GM12892 (cell line): ENCODE results near the gene SLC6A17.

ENCODE experiments used
- DNase-seq: peaks from one replicate; pipeline ENCODE4 v3.0.0; 2011; ENCODE audit not compliant: insufficient read length
- FAIRE-seq: peaks from 2 replicates; lab custom pipeline; 2011; peaks lifted over from hg19 to GRCh38; lab: Jason Lieb, UNC
- POLR2A ChIP-seq: IDR thresholded peaks from 2 replicates; pipeline ENCODE4 v1.6.1; 2011; ENCODE audit warnings: low read depth, low read length, control low read depth
- POLR2AphosphoS5 ChIP-seq: IDR thresholded peaks from 2 replicates; pipeline ENCODE4 v1.6.1; 2011; ENCODE audit warnings: low read depth, low read length, control low read depth
- TAF1 ChIP-seq: IDR thresholded peaks from 2 replicates; pipeline ENCODE4 v1.6.1; 2011; ENCODE audit warnings: low read depth, mild to moderate bottlenecking, control low read depth, low read length, borderline replicate concordance

The SLC6A17 gene

DNA sequence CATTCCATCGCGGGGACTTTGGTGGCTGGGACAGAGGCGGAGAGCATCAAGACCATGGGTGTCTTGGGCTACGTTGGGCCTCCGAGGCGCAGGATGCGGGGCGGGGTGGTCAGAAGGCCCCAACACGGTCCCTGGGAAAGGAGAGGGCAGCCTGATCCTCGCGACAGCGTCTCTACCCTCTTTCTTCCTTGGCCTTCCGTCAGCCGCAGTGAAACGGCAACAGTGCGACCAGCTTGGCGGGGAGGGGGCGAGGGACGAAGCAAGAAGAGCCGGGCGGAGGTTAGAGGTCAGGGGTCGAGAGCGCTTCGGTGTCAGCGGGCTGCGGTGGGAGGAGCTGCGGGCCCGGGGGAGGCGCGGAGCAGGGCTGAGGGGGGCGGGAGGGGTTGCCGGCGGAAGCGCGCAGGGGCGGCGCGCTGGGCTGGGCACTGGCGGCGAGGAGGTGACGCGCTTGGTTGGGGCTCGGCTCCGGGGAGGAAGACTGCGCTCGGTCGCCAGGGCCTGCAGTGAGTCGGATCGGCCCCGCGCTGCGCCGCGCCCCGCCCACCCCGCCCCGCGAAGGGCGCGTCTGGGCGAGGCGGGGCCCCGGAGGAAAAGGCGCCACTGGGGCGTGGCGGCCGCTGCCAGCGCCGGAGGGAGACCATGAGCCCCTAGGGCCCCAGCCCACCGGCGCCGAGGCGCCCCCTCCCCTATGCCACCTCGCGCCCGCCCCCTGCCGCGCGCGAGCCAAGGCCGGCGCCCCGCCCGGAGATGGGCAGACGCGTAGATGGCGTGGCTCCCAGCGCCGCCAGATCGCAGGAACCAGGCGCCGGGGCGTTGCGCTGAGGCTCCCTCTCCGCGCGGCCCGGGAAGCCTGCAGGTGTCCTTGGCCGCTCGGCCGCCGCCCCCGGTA is 59.7 kb downstream of the SLC6A17 start, which contains the start of gene KCNC4:
KCNC4 (plus strand) TSS at position 600 of the 889 bp plus-strand sequence. CDS start 1,186 bp downstream, outside the sequence.
- peak; percentile 93 for FAIRE-seq
- TF ChIP-seq POLR2A (no peak), TAF1 (no peak), POLR2AphosphoS5 (no peak)
- peak; percentile 88 for DNase-seq

- FAIRE-seq = peak; percentile 62
- no peak for TF ChIP-seq POLR2A
- no peak for TF ChIP-seq TAF1
- TF ChIP-seq POLR2AphosphoS5 = no peak
- peak; percentile 37 for DNase-seq
Observed at GRCh38 chr1:110210604-110211495, 60.6 kb downstream of the SLC6A17 start.

DNA sequence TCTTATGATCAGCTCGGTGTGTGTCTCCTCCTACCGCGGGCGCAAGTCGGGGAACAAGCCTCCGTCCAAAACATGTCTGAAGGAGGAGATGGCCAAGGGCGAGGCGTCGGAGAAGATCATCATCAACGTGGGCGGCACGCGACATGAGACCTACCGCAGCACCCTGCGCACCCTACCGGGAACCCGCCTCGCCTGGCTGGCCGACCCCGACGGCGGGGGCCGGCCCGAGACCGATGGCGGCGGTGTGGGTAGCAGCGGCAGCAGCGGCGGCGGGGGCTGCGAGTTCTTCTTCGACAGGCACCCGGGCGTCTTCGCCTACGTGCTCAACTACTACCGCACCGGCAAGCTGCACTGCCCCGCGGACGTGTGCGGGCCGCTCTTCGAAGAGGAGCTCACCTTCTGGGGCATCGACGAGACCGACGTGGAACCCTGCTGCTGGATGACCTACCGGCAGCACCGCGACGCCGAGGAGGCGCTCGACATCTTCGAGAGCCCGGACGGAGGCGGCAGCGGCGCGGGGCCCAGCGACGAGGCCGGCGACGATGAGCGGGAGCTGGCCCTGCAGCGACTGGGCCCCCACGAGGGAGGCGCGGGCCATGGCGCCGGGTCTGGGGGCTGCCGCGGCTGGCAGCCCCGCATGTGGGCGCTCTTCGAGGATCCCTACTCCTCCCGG is 61.3 kb downstream of the SLC6A17 start:
- DNase-seq (no peak), FAIRE-seq (no peak)
- TF ChIP-seq TAF1 = no peak
- no peak for TF ChIP-seq POLR2AphosphoS5
- no peak for TF ChIP-seq POLR2A

GRCh38 chr1:110212169-110213142 is 62.2 kb downstream of the SLC6A17 start:
- FAIRE-seq (no peak), DNase-seq (no peak)

DNA sequence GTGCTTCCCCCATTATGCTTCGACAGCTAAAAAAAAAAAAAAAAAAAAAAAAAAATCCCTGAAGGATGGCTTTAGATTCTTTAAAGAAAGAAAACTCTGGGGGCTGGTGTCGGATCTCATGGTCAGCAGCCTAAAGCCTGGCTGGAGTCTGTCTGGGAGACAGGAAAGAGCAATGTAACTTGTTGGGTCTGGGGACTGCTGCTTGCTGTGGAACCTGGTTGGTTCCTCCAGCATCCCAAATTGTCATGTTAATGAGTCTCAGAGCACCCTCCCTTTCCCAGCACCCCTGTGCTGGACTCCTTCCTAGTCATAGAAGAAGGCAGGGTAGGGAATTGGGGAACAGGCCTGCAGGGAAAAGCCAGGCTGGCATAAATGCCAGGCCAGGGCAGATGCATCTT is 62.8 kb downstream of the SLC6A17 start:
- TF ChIP-seq POLR2A (no peak), POLR2AphosphoS5 (no peak), TAF1 (no peak)
- DNase-seq = no peak
- FAIRE-seq = no peak

More at GRCh38 chr1:110212169-110213142, 62.2 kb downstream of the SLC6A17 start:
- no peak for TF ChIP-seq TAF1
- no peak for TF ChIP-seq POLR2AphosphoS5
- no peak for TF ChIP-seq POLR2A

GRCh38 chr1:110214454-110215404 is 64.4 kb downstream of the SLC6A17 start:
- DNase-seq = no peak
- FAIRE-seq = no peak
- TF ChIP-seq TAF1 (no peak), POLR2AphosphoS5 (no peak), POLR2A (no peak)

- no peak for FAIRE-seq
- no peak for DNase-seq
- no peak for TF ChIP-seq POLR2AphosphoS5
- no peak for TF ChIP-seq TAF1
- TF ChIP-seq POLR2A = no peak
Observed at GRCh38 chr1:110215621-110216515, 65.6 kb downstream of the SLC6A17 start.

DNA sequence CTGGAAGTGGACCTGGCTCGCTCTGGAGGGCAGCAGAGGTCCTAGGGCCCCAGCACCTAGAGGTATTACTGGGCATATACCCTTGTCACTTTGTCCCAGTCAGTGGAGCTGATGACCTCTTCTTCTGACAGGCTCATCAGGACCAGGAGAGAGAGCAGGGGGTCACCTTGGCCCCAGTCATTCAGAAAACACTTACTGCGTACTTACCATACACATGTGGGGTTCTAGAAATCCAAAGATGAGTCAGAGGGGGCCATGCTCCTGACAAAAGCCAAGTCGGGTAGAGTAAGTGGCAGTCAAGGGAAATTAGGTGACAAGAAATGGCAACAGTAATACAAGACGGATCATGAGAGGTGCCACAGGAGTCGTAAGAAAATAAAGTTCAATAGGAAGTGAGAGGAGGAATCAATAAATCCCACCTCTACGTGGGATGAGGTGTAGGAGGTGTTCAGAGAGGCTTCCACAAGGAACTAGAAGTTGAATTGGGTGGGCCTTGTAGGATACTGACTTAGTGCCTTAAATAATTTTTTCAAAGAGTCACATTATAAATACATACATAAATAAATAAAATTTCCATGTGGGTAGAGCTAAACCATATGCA is 66.7 kb downstream of the SLC6A17 start:
- DNase-seq (no peak), FAIRE-seq (peak; percentile 76)
- TF ChIP-seq POLR2A (no peak), TAF1 (no peak), POLR2AphosphoS5 (no peak)
